OCI-LY7 (cell line): Measurements from ENCODE around the gene NUP58. TPM values are rescaled to one million over a fixed set of nuclear protein-coding genes. Genes with fewer than 3 reads are reported as not detected.

Source experiments
- BruUV-seq: library from RNA; stranded (reverse); fragments of 400-500 nt; replicated peaks from 2 replicates; lab custom pipeline; 2021; lab: Mats Ljungman, UMichigan
- CTCF ChIA-PET: fragments of 300-600 bp; sonication (Branson Sonifier 250); formaldehyde crosslinking; loops from one replicate; lab custom pipeline; 2022; ENCODE audit warnings: antibody characterized with exemption; ENCODE audit not compliant: unreplicated experiment; lab: Charles Lee
- POLR2A ChIA-PET: fragments of 300-600 bp; sonication (Branson Sonifier 250); formaldehyde crosslinking; loops from one replicate; lab custom pipeline; 2022; ENCODE audit warnings: antibody characterized with exemption; lab: Charles Lee
- DNase-seq: peaks from one replicate; pipeline ENCODE4 v3.0.0-alpha.2; 2015; ENCODE audit warnings: low spot score
- H2AFZ ChIP-seq: fragments of 200-600 bp; sonication (generic), shearing (Covaris generic); 2 replicates; pipeline ENCODE4 v1.6.1; 2014; ENCODE audit warnings: mild to moderate bottlenecking, antibody characterized with exemption, low read length, moderate library complexity
- H3K27ac ChIP-seq: fragments of 200-600 bp; sonication (generic); 2 replicates; pipeline ENCODE4 v1.5.1; 2014; ENCODE audit warnings: mixed run types, low read depth, mild to moderate bottlenecking, moderate library complexity, low read length, inconsistent platforms; ENCODE audit not compliant: poor library complexity, severe bottlenecking
- H3K36me3 ChIP-seq: fragments of 200-600 bp; sonication (generic); 2 replicates; pipeline ENCODE4 v1.6.1; 2014; ENCODE audit warnings: mild to moderate bottlenecking, antibody characterized with exemption, low read length, moderate library complexity, mixed read lengths; ENCODE audit not compliant: insufficient read depth
- H3K4me1 ChIP-seq: fragments of 200-600 bp; sonication (generic); 2 replicates; pipeline ENCODE4 v1.5.1; 2014; ENCODE audit warnings: mild to moderate bottlenecking, low read length; ENCODE audit not compliant: insufficient read depth, poor library complexity, severe bottlenecking
- H3K4me2 ChIP-seq: fragments of 200-600 bp; sonication (generic); 2 replicates; pipeline ENCODE4 v1.6.1; 2014; ENCODE audit warnings: mild to moderate bottlenecking, low read length
- H3K4me3 ChIP-seq: fragments of 200-600 bp; sonication (generic); 2 replicates; pipeline ENCODE4 v1.5.1; 2014; ENCODE audit warnings: mild to moderate bottlenecking, low read depth, low read length; ENCODE audit not compliant: poor library complexity, severe bottlenecking
- H3K79me2 ChIP-seq: fragments of 200-600 bp; sonication (generic); 2 replicates; pipeline ENCODE4 v1.6.1; 2016; ENCODE audit warnings: low read depth, mild to moderate bottlenecking, low read length, moderate library complexity, mixed read lengths; ENCODE audit not compliant: insufficient read depth
- H3K9me2 ChIP-seq: fragments of 200-600 bp; sonication (generic); 2 replicates; pipeline ENCODE4 v1.6.1; 2016; ENCODE audit warnings: mild to moderate bottlenecking, low read length, mixed read lengths; ENCODE audit not compliant: insufficient read depth
- H3K9me3 ChIP-seq: fragments of 200-600 bp; sonication (generic); 2 replicates; pipeline ENCODE4 v1.6.1; 2014; ENCODE audit warnings: mild to moderate bottlenecking, mixed run types, low read length, mixed read lengths
- H4K20me1 ChIP-seq: fragments of 200-600 bp; sonication (generic); 2 replicates; pipeline ENCODE4 v1.6.1; 2014; ENCODE audit warnings: mild to moderate bottlenecking, antibody characterized with exemption, low read length, moderate library complexity, mixed read lengths; ENCODE audit not compliant: insufficient read depth
- CTCF ChIP-seq: fragments of 200-600 bp; sonication (generic); conservative IDR thresholded peaks from 2 replicates; pipeline ENCODE4 v1.5.1; 2014; ENCODE audit warnings: mild to moderate bottlenecking, antibody characterized with exemption, low read length, moderate library complexity, mixed read lengths
- EZH2phosphoT487 ChIP-seq: fragments of 200-600 bp; sonication (generic); IDR thresholded peaks from 2 replicates; pipeline ENCODE4 v1.6.1; 2018; ENCODE audit warnings: low read depth, borderline replicate concordance, mild to moderate bottlenecking, mixed run types, antibody characterized with exemption, low read length, moderate library complexity, mixed read lengths
- intact Hi-C: fragments of 100-400 bp; cut with micrococcal nuclease; formaldehyde crosslinking; loops from one replicate; pipeline ENCODE4 v1.10.0; 2022; ENCODE audit not compliant: unreplicated experiment
- total RNA-seq, 2 experiments: library from RNA; depleted of rRNA in 1 of 2; stranded (reverse); fragments of >200 nt in 1 of 2; shearing (Covaris generic) in 1 of 2; gene quantifications; 2 replicates each; pipeline ENCODE4 v1.2.3, GENCODE V29; 2014 to 2022

The NUP58 gene
- total RNA-seq, 2 experiments from 2014 or later: 82.7 to 127 TPM

- Histone ChIP-seq H3K27ac (no peak overlapping the region), H4K20me1 (no peaks in the 10 kb centered on the region), H3K9me3 (no peaks in the 10 kb centered on the region), H3K36me3 (peaks cover 77% of the 10 kb centered on the region), H3K4me3 (no peak overlapping the region), H3K79me2 (no peaks in the 10 kb centered on the region), H3K9me2 (no peaks in the 10 kb centered on the region), H3K4me2 (no peak overlapping the region), H2AFZ (no peak overlapping the region), H3K4me1 (no peaks in the 10 kb centered on the region)
- ChIA-PET CTCF (no interaction called here), POLR2A (interaction anchor here (0.7 kb wide), 1 partner anchor 14 kb away, joined by 3 read pairs; no protein-coding TSS in a partner anchor)
- TF ChIP-seq CTCF (no peak), EZH2phosphoT487 (no peak)
- no peak for DNase-seq
- no TSS peak for BruUV-seq
- intact Hi-C loops: no loop called here
Observed at GRCh38 chr13:25266706-25267105, 34.7 kb upstream of the NUP58 start.

DNA sequence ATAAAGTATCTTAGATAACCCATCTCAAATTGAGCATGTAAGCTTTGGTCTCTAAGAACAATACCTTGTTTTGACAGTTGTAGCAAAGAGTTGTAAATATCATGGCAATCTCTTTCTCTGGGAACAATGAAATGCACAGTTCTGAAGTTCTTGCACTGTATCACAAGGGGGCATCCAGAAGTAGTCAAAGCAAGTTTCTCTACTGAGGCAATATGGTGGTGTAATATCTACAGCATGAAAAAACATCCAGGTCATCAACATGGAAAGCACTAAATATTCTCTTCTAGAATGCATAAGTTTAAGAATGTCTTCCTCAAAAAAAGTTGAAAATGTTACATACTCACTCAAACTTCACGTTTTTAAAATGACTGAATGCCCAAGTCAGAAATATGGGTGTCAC is 33.7 kb upstream of the NUP58 start:
- no peak overlapping the region for H3K27ac ChIP-seq
- H3K9me3 ChIP-seq: no peaks in the 10 kb centered on the region
- DNase-seq: peak; percentile 33
- H3K9me2 ChIP-seq: no peaks in the 10 kb centered on the region
- POLR2A ChIA-PET: no interaction called here
- CTCF ChIA-PET: no interaction called here
- BruUV-seq: no TSS peak
- no peak overlapping the region for H3K4me2 ChIP-seq
- no peak overlapping the region for H2AFZ ChIP-seq
- no peaks in the 10 kb centered on the region for H4K20me1 ChIP-seq
- intact Hi-C loops: no loop called here
- no peak overlapping the region for H3K4me3 ChIP-seq
- H3K79me2 ChIP-seq: no peaks in the 10 kb centered on the region
- peaks cover 77% of the 10 kb centered on the region for H3K36me3 ChIP-seq
- TF ChIP-seq CTCF (peak; percentile 61), EZH2phosphoT487 (no peak)
- no peaks in the 10 kb centered on the region for H3K4me1 ChIP-seq

DNA sequence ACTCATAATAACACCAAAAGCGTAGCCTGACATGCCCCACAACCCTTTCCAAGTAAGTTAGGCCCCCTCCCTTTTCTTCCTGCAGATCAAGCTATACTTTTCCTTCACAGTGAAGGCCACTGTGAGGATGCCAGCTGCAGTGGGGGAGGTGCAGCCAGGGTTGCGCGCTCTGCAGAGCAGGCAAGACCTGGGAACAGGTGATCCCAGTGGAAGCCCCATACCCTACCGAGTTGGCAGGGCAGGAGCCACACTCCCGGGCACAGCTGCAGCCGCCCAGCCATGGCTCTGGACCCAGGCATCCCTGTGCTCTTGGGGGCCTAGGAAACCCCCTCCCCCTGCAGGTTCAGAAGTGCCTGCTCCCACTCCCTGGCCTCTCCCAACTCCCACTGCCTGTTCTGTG is 32.9 kb upstream of the NUP58 start:
- H3K4me3 ChIP-seq: no peak overlapping the region
- no peaks in the 10 kb centered on the region for H3K79me2 ChIP-seq
- no peak overlapping the region for H3K4me2 ChIP-seq
- TF ChIP-seq CTCF: no peak
- H3K4me1 ChIP-seq: no peaks in the 10 kb centered on the region
- ChIA-PET POLR2A (no interaction called here), CTCF (no interaction called here)
- no peak overlapping the region for H2AFZ ChIP-seq
- intact Hi-C loops: no loop called here
- H3K27ac ChIP-seq: no peak overlapping the region
- no peaks in the 10 kb centered on the region for H3K9me2 ChIP-seq
- peaks cover 76% of the 10 kb centered on the region for H3K36me3 ChIP-seq
- no peak for DNase-seq
- no peaks in the 10 kb centered on the region for H3K9me3 ChIP-seq
- H4K20me1 ChIP-seq: no peaks in the 10 kb centered on the region
- no TSS peak for BruUV-seq
